HG03460 (cell line): ENCODE results near the gene MAOB.
"Not testable (repeated sequence)": the region's sequence is repeated elsewhere in the genome, so short reads cannot be mapped to it uniquely, and the experiment has no call there.

Experiments used
- ATAC-seq: cut with Tn5 transposase; IDR thresholded peaks from one replicate; pipeline ENCODE4 v1.9.1; 2021; ENCODE audit not compliant: unreplicated experiment

Gene MAOB

DNA sequence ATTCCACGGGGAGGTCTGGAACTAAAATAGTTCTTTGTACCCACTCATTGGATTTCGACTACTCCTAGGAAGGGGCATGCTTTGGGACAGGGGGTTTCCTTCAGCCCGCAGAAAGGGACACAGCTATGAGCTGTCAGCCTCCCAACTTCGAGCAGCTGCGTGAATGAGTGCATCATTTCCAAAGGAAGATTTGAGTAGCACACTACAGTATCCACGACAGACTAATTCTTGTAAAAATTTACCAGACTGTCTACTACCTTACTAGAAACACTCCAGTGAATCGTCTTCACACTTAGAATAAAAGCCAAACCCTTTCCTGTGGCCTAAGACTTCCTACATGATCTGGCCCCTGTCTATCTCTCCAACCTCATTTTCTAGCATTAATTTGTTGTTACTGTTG is 124.2 kb downstream of the MAOB start:
- ATAC-seq: no peak

DNA sequence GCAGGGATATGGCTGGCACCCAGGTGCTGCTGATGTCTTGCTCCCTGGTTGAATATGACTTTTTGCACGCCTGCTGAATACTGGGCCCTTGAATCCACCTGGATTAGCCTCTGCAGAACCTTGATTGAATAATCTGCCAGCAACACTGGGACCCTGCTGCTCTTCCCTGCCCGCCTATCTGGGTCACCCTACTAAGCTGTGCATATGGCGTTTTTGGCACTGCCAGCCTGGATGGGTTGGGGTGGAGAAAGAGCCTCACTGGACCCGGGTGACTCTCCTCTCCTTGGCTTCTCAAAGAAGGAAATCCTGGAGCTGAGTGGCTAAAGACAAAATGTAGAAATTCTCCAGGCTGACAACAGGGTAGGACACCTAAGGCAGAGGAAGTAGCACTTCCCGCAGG is 126.2 kb downstream of the MAOB start:
- ATAC-seq: no peak

GRCh38 chrX:43753637-43754036 is 128.6 kb downstream of the MAOB start:
- ATAC-seq: no peak

- ATAC-seq: no peak
Observed at GRCh38 chrX:43750248-43750676, 132.0 kb downstream of the MAOB start.

DNA sequence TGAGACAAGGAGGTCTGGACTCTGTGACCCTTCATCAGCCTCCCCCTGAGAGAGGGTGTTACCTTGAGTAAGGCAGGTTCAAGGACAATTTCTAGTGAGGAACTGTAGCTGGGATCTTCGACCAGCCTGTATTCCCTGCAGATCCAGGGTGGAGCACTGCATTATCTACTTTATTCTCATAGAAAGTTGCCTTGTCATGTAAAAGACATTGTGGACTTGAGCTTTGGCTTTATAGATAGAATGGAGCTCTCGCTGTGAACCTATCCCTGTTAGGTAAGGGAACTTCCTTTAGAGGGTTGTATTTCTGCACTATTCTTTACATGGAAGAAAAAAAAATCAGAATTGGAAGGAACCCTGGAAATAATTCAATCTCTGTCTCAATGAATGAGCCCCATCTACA is 134.8 kb downstream of the MAOB start:
- ATAC-seq: no peak

- no peak for ATAC-seq
Observed at GRCh38 chrX:43745938-43746721, 136.1 kb downstream of the MAOB start.

- ATAC-seq: no peak
Observed at GRCh38 chrX:43744284-43744683, 138.0 kb downstream of the MAOB start.

DNA sequence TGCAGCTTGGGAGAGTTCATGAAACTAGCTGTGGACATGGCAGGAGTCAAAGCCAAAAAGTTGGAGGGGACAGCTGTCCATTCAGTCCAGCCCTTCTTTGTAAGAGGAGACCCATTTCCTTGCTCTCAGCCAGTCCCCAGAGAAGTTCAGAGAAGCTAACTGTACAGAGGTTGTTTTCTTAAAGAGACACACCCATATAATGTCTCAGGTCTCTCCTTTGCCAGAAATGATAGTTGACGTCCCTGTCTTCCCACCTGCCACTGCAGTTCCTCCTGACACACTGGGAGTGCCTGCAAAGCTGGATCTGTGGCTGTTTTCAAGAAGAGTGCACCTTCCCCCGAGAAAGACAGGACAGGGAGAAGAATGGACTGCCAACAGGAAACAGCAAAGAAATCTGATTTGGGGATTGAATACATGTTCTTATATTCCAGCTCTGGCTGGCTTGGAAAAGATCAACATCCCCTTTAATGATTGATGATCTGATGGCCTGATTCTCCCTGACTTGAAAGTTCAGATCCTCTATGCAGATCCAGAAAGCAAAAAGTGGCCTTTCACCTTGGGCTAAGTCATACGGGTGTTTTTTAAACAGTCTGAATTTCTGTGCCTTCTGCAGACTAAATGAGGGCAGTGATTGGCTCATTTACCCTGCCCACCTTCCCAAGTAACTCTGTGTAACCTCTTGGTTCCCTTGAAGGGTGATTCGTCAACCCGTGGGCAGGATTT is 139.0 kb downstream of the MAOB start:
- no peak for ATAC-seq

- ATAC-seq: no peak
Observed at GRCh38 chrX:43741843-43742573, 140.2 kb downstream of the MAOB start.

GRCh38 chrX:43735957-43736356 is 146.3 kb downstream of the MAOB start:
- ATAC-seq: no peak

GRCh38 chrX:43735534-43735933 is 146.7 kb downstream of the MAOB start:
- no peak for ATAC-seq

DNA sequence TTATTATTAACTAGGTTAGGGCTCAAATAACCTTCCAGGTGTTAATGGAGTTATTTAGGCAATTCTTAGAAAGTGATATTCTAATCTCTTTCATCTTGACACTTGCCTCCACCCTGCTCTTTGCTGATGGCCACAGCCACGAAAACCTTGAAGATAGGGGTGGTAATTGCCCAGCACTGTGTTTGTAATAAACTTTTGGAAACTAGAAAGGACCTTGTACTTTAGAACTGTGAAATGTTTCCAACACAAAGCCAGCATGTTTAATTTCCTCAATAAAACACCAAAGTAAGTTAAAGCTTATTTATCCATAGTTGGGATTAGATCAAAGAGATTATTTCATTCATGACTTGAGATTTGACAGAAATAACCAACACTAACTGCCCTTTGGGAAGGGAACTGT is 147.8 kb downstream of the MAOB start:
- no peak for ATAC-seq

GRCh38 chrX:43733699-43734098 is 148.6 kb downstream of the MAOB start:
- ATAC-seq: no peak

- ATAC-seq: no peak
Observed at GRCh38 chrX:43731086-43731485, 151.2 kb downstream of the MAOB start.

DNA sequence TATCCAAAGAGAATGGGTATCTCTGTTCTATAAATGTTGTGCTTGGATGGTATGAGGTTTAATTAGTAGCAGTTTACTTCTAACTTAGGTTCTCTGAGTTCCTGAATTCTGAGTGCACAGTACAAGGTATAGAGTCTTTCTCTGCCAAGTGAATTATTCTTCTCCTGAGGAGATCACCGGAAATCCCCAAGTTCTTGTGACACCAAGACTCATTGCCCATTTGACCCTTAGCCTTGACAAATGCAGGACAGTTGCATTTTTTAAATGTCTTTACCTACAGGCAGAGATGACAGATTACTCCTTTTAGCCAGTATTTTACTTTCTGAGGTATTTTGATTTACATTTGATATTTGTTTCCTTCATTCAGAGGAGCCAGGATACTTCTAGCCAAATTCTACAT is 153.3 kb downstream of the MAOB start:
- ATAC-seq: no peak

DNA sequence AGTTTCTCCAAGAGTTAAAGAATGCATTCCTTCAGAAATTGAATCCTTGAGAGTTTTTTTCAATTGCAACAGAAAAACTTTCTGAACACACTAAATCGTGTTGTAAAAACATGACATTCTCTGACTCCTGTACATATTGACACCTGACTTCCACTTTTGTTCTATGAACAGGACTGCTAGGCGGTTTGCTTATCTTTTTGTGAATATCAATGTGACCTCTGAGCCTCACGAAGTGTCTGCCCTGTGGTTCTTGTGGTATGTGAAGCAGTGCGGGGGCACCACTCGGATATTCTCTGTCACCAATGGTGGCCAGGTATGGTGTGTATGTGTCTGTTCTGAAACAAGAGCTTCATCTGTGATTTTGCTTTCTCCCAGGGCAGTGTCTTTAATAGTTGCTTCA is 154.2 kb downstream of the MAOB start:
- no peak for ATAC-seq

DNA sequence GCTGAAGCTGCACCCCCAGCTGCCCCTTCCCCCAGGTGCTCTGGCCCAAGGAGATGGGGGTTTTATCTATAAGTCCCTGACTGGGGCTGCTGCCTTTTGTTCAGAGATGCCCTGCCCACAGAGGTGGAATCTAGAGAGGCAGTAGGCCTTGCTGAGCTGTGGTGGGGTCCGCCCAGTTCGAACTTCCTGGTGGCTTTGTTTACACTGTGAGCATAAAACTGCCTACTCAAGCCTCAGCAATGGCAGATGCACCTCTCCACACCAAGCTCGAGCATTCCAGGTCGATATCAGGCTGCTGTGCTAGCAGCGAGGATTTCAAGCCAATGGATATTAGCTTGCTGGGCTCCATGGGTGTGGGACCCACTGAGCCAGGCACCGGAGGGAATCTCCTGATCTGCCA is 155.0 kb downstream of the MAOB start:
- ATAC-seq: not testable (repeated sequence)

- ATAC-seq: not testable (repeated sequence)
Observed at GRCh38 chrX:43725227-43725626, 157.0 kb downstream of the MAOB start.

- no peak for ATAC-seq
Observed at GRCh38 chrX:43720961-43721360, 161.3 kb downstream of the MAOB start.

GRCh38 chrX:43720082-43720481 is 162.2 kb downstream of the MAOB start:
- ATAC-seq: no peak

- ATAC-seq: no peak
Observed at GRCh38 chrX:43718956-43719355, 163.3 kb downstream of the MAOB start.

GRCh38 chrX:43718546-43718945 is 163.7 kb downstream of the MAOB start:
- ATAC-seq: no peak
